ENCODE data around the gene HDAC6. TPM values are rescaled to one million over a fixed set of nuclear protein-coding genes. Genes with fewer than 3 reads are reported as not detected.
"Not testable (repeated sequence)": the region's sequence is repeated elsewhere in the genome, so short reads cannot be mapped to it uniquely, and the experiment has no call there.

HDAC6 gene
- total RNA-seq, 1 experiment from 2014 or later, result 46.1 TPM

GRCh38 chrX:48806081-48806480 is 4.2 kb downstream of the HDAC6 start:
- DNase-seq, result no peak
- no peaks in the 10 kb centered on the region for H3K9me3 ChIP-seq
- no peaks in the 10 kb centered on the region for H3K27me3 ChIP-seq
- no peaks in the 10 kb centered on the region for H3K36me3 ChIP-seq
- H3K4me3 ChIP-seq, result no peak overlapping the region

GRCh38 chrX:48813644-48814043 is 11.8 kb downstream of the HDAC6 start:
- Histone ChIP-seq H3K4me3 (no peak overlapping the region), H3K36me3 (no peaks in the 10 kb centered on the region), H3K9me3 (no peaks in the 10 kb centered on the region), H3K27me3 (no peaks in the 10 kb centered on the region)
- no peak for DNase-seq

- no peak for DNase-seq
- Histone ChIP-seq H3K27me3 (no peaks in the 10 kb centered on the region), H3K9me3 (no peaks in the 10 kb centered on the region), H3K36me3 (no peaks in the 10 kb centered on the region), H3K4me3 (no peak overlapping the region)
Observed at GRCh38 chrX:48814722-48815121, 12.9 kb downstream of the HDAC6 start.

GRCh38 chrX:48815266-48815665 is 13.4 kb downstream of the HDAC6 start:
- Histone ChIP-seq H3K4me3 (no peak overlapping the region), H3K36me3 (no peaks in the 10 kb centered on the region), H3K9me3 (no peaks in the 10 kb centered on the region), H3K27me3 (no peaks in the 10 kb centered on the region)
- no peak for DNase-seq

- no peak for DNase-seq
- H3K9me3 ChIP-seq, result no peaks in the 10 kb centered on the region
- no peaks in the 10 kb centered on the region for H3K27me3 ChIP-seq
- no peak overlapping the region for H3K4me3 ChIP-seq
- H3K36me3 ChIP-seq, result no peaks in the 10 kb centered on the region
Observed at GRCh38 chrX:48816014-48816810, 14.3 kb downstream of the HDAC6 start.

- H3K4me3 ChIP-seq, result no peak overlapping the region
Observed at GRCh38 chrX:48818098-48818497, 16.2 kb downstream of the HDAC6 start.

GRCh38 chrX:48818866-48819265 is 17.0 kb downstream of the HDAC6 start:
- no peaks in the 10 kb centered on the region for H3K36me3 ChIP-seq
- no peak for DNase-seq
- no peaks in the 10 kb centered on the region for H3K27me3 ChIP-seq
- no peaks in the 10 kb centered on the region for H3K9me3 ChIP-seq
- no peak overlapping the region for H3K4me3 ChIP-seq

More at GRCh38 chrX:48818098-48818497, 16.2 kb downstream of the HDAC6 start:
- no peaks in the 10 kb centered on the region for H3K36me3 ChIP-seq
- DNase-seq, result no peak
- no peaks in the 10 kb centered on the region for H3K27me3 ChIP-seq
- no peaks in the 10 kb centered on the region for H3K9me3 ChIP-seq

GRCh38 chrX:48819394-48819793 is 17.5 kb downstream of the HDAC6 start:
- not testable (repeated sequence) for H3K27me3 ChIP-seq, H3K9me3 ChIP-seq, DNase-seq, H3K4me3 ChIP-seq, H3K36me3 ChIP-seq

- no peaks in the 10 kb centered on the region for H3K27me3 ChIP-seq
- H3K36me3 ChIP-seq, result no peaks in the 10 kb centered on the region
- H3K9me3 ChIP-seq, result no peaks in the 10 kb centered on the region
- no peak for DNase-seq
- no peak overlapping the region for H3K4me3 ChIP-seq
Observed at GRCh38 chrX:48823053-48823452, 21.2 kb downstream of the HDAC6 start.

- no peak for DNase-seq
- no peak overlapping the region for H3K4me3 ChIP-seq
- no peaks in the 10 kb centered on the region for H3K27me3 ChIP-seq
- no peaks in the 10 kb centered on the region for H3K36me3 ChIP-seq
- H3K9me3 ChIP-seq, result no peaks in the 10 kb centered on the region
Observed at GRCh38 chrX:48824066-48824465, 22.2 kb downstream of the HDAC6 start.

GRCh38 chrX:48826135-48826875 is 24.4 kb downstream of the HDAC6 start, which contains the start of gene ERAS:
TSS of gene ERAS (plus strand) at chrX:48826513. CDS start at chrX:48829124, 2,611 bp downstream.
- Histone ChIP-seq H3K36me3 (no peaks in the 10 kb centered on the region), H3K27me3 (no peaks in the 10 kb centered on the region), H3K4me3 (no peak within 1 kb of the TSS), H3K9me3 (no peaks in the 10 kb centered on the region)
- DNase-seq, result no peak

GRCh38 chrX:48826876-48827653 is 25.2 kb downstream of the HDAC6 start:
- no peak overlapping the region for H3K4me3 ChIP-seq

GRCh38 chrX:48827654-48827968 is 25.7 kb downstream of the HDAC6 start:
- DNase-seq, result no peak
- Histone ChIP-seq H3K27me3 (no peaks in the 10 kb centered on the region), H3K36me3 (no peaks in the 10 kb centered on the region), H3K4me3 (no peak overlapping the region), H3K9me3 (no peaks in the 10 kb centered on the region)

More at GRCh38 chrX:48826876-48827653, 25.2 kb downstream of the HDAC6 start:
- Histone ChIP-seq H3K36me3 (no peaks in the 10 kb centered on the region), H3K27me3 (no peaks in the 10 kb centered on the region), H3K9me3 (no peaks in the 10 kb centered on the region)
- DNase-seq, result no peak

- H3K36me3 ChIP-seq, result no peaks in the 10 kb centered on the region
- no peaks in the 10 kb centered on the region; the same call in 1 of the 2 replicates for H3K27me3 ChIP-seq
- H3K9me3 ChIP-seq, result no peaks in the 10 kb centered on the region
- no peak for DNase-seq
- H3K4me3 ChIP-seq, result no peak overlapping the region
Observed at GRCh38 chrX:48829016-48829735, 27.3 kb downstream of the HDAC6 start.

GRCh38 chrX:48831136-48831908 is 29.5 kb downstream of the HDAC6 start:
- no peaks in the 10 kb centered on the region for H3K36me3 ChIP-seq
- DNase-seq, result no peak
- peaks cover 5% of the 10 kb centered on the region for H3K27me3 ChIP-seq
- no peaks in the 10 kb centered on the region for H3K9me3 ChIP-seq
- H3K4me3 ChIP-seq, result no peak overlapping the region

- no peaks in the 10 kb centered on the region for H3K9me3 ChIP-seq
- no peak for DNase-seq
- no peak overlapping the region for H3K4me3 ChIP-seq
- peaks cover 5% of the 10 kb centered on the region for H3K27me3 ChIP-seq
- no peaks in the 10 kb centered on the region for H3K36me3 ChIP-seq
Observed at GRCh38 chrX:48831909-48832291, 30.0 kb downstream of the HDAC6 start.
